Measurements from ENCODE around the gene LRP1B. TPM values are rescaled to one million over a fixed set of nuclear protein-coding genes. Genes with fewer than 3 reads are reported as not detected.
"Not testable (repeated sequence)": the region's sequence is repeated elsewhere in the genome, so short reads cannot be mapped to it uniquely, and the experiment has no call there.

The LRP1B gene
- polyA plus RNA-seq, 1 donor, result 3.7 TPM

- DNase-seq, result no peak
Measured at GRCh38 chr2:140994856-140995255, 1136.0 kb downstream of the LRP1B start.

- DNase-seq, result no peak
Measured at GRCh38 chr2:140990416-140990815, 1140.4 kb downstream of the LRP1B start.

GRCh38 chr2:140988597-140988996 is 1142.2 kb downstream of the LRP1B start:
- no peak for DNase-seq

GRCh38 chr2:140986456-140986855 is 1144.4 kb downstream of the LRP1B start:
- no peak for DNase-seq

GRCh38 chr2:140975237-140975636 is 1155.6 kb downstream of the LRP1B start:
- DNase-seq, result no peak

- DNase-seq, result no peak
Measured at GRCh38 chr2:140972724-140973123, 1158.1 kb downstream of the LRP1B start.

GRCh38 chr2:140964324-140964723 is 1166.5 kb downstream of the LRP1B start:
- not testable (repeated sequence) for DNase-seq

GRCh38 chr2:140949932-140950331 is 1180.9 kb downstream of the LRP1B start:
- no peak for DNase-seq

GRCh38 chr2:140947236-140947635 is 1183.6 kb downstream of the LRP1B start:
- no peak for DNase-seq

GRCh38 chr2:140943867-140944266 is 1186.9 kb downstream of the LRP1B start:
- DNase-seq, result no peak

GRCh38 chr2:140942284-140942683 is 1188.5 kb downstream of the LRP1B start:
- no peak for DNase-seq

GRCh38 chr2:140929849-140930248 is 1201.0 kb downstream of the LRP1B start:
- peak; percentile 8 for DNase-seq

- DNase-seq, result no peak
Measured at GRCh38 chr2:140918426-140918825, 1212.4 kb downstream of the LRP1B start.

GRCh38 chr2:140916410-140916809 is 1214.4 kb downstream of the LRP1B start:
- no peak for DNase-seq

GRCh38 chr2:140910683-140911082 is 1220.1 kb downstream of the LRP1B start:
- no peak for DNase-seq

GRCh38 chr2:140905083-140905781 is 1225.6 kb downstream of the LRP1B start:
- no peak for DNase-seq

- DNase-seq, result no peak
Measured at GRCh38 chr2:140895378-140895777, 1235.4 kb downstream of the LRP1B start.

- DNase-seq, result no peak
Measured at GRCh38 chr2:140893685-140894084, 1237.1 kb downstream of the LRP1B start.

GRCh38 chr2:140892911-140893637 is 1237.7 kb downstream of the LRP1B start:
- DNase-seq, result no peak

- DNase-seq, result no peak
Measured at GRCh38 chr2:140892436-140892835, 1238.4 kb downstream of the LRP1B start.

GRCh38 chr2:140891614-140892212 is 1239.1 kb downstream of the LRP1B start:
- DNase-seq, result no peak

GRCh38 chr2:140882671-140883620 is 1247.9 kb downstream of the LRP1B start:
- DNase-seq, result no peak

GRCh38 chr2:140880573-140880972 is 1250.2 kb downstream of the LRP1B start:
- DNase-seq, result no peak

Measured in hindlimb muscle (tissue), 1 donor.